GM18508 (cell line): ENCODE measurements around the gene TYW1.
"Not testable (repeated sequence)": the region's sequence is repeated elsewhere in the genome, so short reads cannot be mapped to it uniquely, and the experiment has no call there.

ENCODE experiments used
- ATAC-seq: cut with Tn5 transposase; IDR thresholded peaks from one replicate; pipeline ENCODE4 v1.9.1; 2021; ENCODE audit warnings: moderate number of reproducible peaks; ENCODE audit not compliant: insufficient read depth, unreplicated experiment

The TYW1 gene

GRCh38 chr7:67111342-67111741, 114.7 kb downstream of the TYW1 start:
- ATAC-seq = not testable (repeated sequence)

GRCh38 chr7:67114483-67115246, 118.0 kb downstream of the TYW1 start:
- ATAC-seq = not testable (repeated sequence)

DNA sequence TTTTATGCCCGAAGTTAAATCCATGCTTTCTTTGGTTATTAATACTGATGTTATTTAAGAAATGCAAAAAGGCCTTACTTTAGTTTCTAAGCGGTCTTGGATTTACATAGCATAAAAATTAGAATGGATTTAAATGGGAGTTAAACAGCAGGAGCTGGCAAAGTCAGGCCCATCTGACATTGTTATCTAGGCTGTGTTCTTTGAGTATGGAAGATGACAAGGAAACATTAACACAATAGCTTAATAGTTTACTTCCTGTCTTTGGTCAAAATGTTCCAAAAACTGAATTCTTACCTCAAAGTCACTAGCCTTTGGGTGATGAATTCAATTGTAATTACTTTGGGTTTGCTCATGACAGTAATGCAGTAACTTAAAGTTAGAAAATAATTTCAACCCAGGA, 123.9 kb downstream of the TYW1 start:
- not testable (repeated sequence) for ATAC-seq

GRCh38 chr7:67128257-67128656, 131.6 kb downstream of the TYW1 start:
- not testable (repeated sequence) for ATAC-seq

DNA sequence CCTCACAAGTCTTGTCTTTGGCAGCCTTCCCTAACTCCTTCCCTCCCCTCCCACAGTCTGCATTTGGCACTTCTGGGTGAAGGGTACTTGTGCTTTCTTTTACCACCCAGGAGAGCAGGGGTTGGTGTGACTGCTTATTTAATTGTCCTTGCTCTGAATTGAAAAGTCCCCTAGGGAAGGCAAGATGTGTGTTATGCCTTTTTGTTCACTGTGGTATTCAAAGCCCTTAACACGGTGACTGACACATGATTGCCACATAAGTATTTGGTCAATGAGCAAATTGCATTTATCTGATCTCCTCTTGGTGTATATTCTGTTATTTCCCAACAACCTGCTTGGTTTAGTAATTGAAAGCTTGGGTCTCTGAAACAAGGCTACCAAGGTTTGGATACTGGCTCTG, 134.1 kb downstream of the TYW1 start:
- not testable (repeated sequence) for ATAC-seq

- ATAC-seq = not testable (repeated sequence)
These were observed 138.3 kb downstream of the TYW1 start for GRCh38 chr7:67134912-67135311.

DNA sequence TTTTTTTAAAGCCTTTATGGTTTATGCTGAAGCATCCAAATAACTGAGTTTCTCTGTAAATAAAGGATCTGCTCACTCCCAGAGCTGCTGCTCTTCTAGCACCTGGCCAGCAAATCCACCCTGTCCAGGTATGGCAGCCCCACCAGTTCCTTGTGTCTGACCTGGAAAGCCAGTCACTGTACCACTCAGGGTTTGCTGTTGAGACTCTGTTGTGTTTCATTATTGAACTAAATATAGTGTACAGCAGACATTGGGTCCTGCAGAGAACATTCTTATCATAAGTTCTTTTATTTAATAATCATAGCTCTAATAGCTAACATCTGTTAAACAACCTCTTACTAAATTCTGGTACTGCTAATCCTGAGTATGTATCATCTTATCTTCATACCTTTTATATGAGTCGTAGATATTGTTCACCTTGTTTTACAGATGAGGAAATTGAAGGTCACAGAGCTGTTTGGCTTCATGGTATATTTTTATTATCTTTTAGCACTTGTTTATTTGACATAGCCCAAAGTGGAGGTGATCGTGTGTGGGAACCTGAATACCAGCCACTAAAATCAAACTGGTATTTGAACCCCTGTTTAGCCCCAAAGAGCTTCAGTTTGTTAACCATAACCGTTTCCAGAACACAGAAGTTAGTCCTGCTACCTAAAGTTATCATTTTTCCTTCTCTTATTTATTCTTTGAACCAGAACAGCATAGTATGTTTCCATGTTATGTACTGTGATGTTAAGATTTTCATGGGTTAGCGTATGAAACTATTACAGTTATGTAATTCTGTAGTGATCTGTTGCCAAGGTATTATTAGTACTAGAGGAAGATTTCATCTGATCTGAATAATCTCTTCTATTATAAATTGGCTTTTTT, 139.2 kb downstream of the TYW1 start:
- not testable (repeated sequence) for ATAC-seq

- ATAC-seq = not testable (repeated sequence)
These were observed 140.9 kb downstream of the TYW1 start for GRCh38 chr7:67137489-67137888.

DNA sequence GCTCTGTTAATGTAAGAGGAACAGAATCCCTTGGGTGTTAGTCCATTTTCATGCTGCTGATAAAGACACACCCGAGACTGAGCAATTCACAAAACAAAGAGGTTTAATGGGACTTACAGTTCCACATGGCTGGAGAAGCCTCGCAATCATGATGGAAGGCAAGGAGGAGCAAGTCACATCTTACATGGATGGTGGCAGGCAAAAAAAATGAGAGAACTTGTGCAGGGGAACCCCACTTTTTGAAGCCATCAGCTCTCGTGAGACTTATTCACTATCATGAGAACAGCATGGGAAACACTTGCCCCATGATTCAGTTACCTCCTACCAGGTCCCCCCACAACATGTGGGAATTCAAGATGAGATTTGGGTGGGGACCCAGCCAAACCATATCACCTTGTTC, 143.2 kb downstream of the TYW1 start:
- not testable (repeated sequence) for ATAC-seq

GRCh38 chr7:67141001-67141400, 144.4 kb downstream of the TYW1 start:
- not testable (repeated sequence) for ATAC-seq

- not testable (repeated sequence) for ATAC-seq
These were observed 146.6 kb downstream of the TYW1 start for GRCh38 chr7:67143091-67143786.

DNA sequence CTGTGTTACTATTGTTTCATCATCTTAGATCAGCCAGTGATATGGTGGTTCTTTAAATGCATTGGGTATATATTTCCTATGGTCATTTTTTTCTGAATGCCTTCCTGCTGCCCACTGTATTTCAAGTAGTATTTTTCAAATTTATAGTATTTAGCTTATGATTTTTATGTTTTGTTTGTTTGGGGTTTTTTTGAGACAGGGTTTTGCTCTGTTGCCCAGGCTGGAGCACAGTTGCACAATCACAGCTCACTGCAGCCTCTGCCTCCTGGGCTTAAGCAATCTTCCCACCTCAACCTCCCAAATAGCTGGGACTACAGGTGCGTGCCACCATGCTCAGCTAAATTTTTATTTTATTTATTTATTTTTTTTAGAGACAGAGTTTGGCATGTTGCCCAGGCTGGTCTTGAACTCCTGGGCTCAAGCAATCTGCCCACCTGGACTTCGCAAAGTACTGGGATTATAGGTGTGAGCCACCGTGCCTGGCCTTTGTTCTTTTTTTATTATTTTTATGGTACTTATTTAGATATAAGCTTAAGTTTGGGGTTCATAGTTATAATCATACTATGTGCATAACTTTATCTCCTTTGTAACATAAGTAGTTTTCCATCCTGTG, 149.1 kb downstream of the TYW1 start:
- ATAC-seq = not testable (repeated sequence)

GRCh38 chr7:67149131-67149530, 152.5 kb downstream of the TYW1 start:
- ATAC-seq = not testable (repeated sequence)

- ATAC-seq = not testable (repeated sequence)
These were observed 157.7 kb downstream of the TYW1 start for GRCh38 chr7:67154374-67154773.

GRCh38 chr7:67156064-67156463, 159.4 kb downstream of the TYW1 start:
- ATAC-seq = not testable (repeated sequence)

DNA sequence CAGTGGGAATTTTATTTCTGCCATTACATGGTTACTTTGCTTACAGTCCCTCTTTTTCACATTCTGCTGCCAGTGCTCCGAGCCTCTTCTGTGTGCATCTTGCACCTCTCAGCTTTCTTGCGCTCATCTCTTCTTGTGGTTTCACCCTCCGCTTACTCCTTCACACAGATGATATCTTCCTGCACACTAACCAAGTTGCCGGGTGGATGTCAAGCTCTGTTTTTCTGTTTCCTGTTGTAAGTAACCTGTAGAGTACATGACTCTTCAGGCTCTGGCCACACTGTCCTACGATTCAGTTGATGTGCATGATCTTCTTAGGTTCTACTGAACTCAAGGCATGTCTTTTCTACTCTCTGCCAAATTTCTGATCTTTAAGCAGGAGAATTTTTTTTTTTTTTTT, 166.7 kb downstream of the TYW1 start:
- ATAC-seq = peak; percentile 88

DNA sequence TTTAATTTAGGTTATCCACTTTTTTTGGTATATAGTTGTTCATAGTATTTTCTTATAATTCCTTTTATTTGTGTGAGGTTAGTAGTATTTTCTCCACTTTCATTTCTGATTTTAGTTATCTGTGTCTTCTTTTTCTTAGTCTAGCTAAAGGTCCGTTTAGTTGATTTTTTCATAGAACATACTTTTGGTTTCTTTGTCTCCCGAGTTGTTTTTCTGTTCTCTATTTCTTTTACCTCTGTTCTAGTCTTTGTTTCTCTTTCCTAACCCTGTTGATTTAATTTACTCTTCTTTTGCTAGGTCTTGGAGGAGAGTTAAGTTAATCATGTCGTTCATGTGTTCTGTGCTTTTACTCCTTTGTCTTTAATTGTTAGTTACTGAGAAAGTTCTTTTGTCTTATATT, 174.5 kb downstream of the TYW1 start:
- ATAC-seq = not testable (repeated sequence)

- not testable (repeated sequence) for ATAC-seq
These were observed 180.1 kb downstream of the TYW1 start for GRCh38 chr7:67176730-67177129.

- not testable (repeated sequence) for ATAC-seq
These were observed 182.5 kb downstream of the TYW1 start for GRCh38 chr7:67178915-67179688.
